ENCODE results near the gene CFAP161. TPM values are rescaled to one million over a fixed set of nuclear protein-coding genes. Genes with fewer than 3 reads are reported as not detected.
A peak's percentile ranks its signal among the peaks of the same experiment; 100 is the strongest.

CFAP161 gene
- total RNA-seq, 8 experiments from 2014 or later = 0.14 to 3.1 (median 0.62) TPM; not detected in 4

GRCh38 chr15:81181220-81181619 is 47.1 kb downstream of the CFAP161 start:
- no peak for ATAC-seq (replicated peaks in 6 of 8)
- Histone ChIP-seq H3K27ac (no peak overlapping the region), H3K4me3 (no peak overlapping the region), H3K4me1 (replicated peaks in 1 of 2) (no peaks in the 10 kb centered on the region)
- WGBS, 10 experiments = 20 to 86% (median 80%) methylated on average over 1 to 2 of the region's 3 CpGs; no CpG with 5 or more reads in 5 of the 10 experiments
- in situ Hi-C loops (cut with MboI; ENCODE audit: low pct_unique_long_range_greater_than_20kb in 2 of 9, low sequenced_read_pairs in 9 of 9, unreplicated experiment in 9 of 9) = no loop called here

GRCh38 chr15:81182031-81182755 is 48.1 kb downstream of the CFAP161 start:
- H3K27ac ChIP-seq = no peak overlapping the region
- H3K4me1 ChIP-seq (replicated peaks in 1 of 2) = no peaks in the 10 kb centered on the region
- in situ Hi-C loops (cut with MboI; ENCODE audit: low pct_unique_long_range_greater_than_20kb in 2 of 9, low sequenced_read_pairs in 9 of 9, unreplicated experiment in 9 of 9) = no loop called here
- H3K4me3 ChIP-seq = no peak overlapping the region
- 11 to 100% (median 58%) methylated on average over 1 to 13 of the region's 13 CpGs; no CpG with 5 or more reads in 1 of the 10 experiments for WGBS, 10 experiments
- ATAC-seq (replicated peaks in 6 of 8) = peak in 1 of 8 experiments; percentile 15

- in situ Hi-C loops (cut with MboI; ENCODE audit: low pct_unique_long_range_greater_than_20kb in 2 of 9, low sequenced_read_pairs in 9 of 9, unreplicated experiment in 9 of 9) = no loop called here
- ATAC-seq (replicated peaks in 6 of 8) = peak in 1 of 8 experiments; percentile 25
- 15 to 64% (median 29%) methylated on average over 2 to 10 of the region's 13 CpGs; no CpG with 5 or more reads in 1 of the 10 experiments for WGBS, 10 experiments
- no peak overlapping the region for H3K27ac ChIP-seq
- no peaks in the 10 kb centered on the region for H3K4me1 ChIP-seq (replicated peaks in 1 of 2)
- no peak overlapping the region for H3K4me3 ChIP-seq
Measured at GRCh38 chr15:81182756-81183438, 48.8 kb downstream of the CFAP161 start.

- WGBS, 10 experiments = 33 to 93% (median 79%) methylated on average over 1 to 4 of the region's 4 CpGs; no CpG with 5 or more reads in 1 of the 10 experiments
- no peak for ATAC-seq (replicated peaks in 6 of 8)
- Histone ChIP-seq H3K4me1 (replicated peaks in 1 of 2) (no peaks in the 10 kb centered on the region), H3K27ac (no peak overlapping the region), H3K4me3 (no peak overlapping the region)
- in situ Hi-C loops (cut with MboI; ENCODE audit: low pct_unique_long_range_greater_than_20kb in 2 of 9, low sequenced_read_pairs in 9 of 9, unreplicated experiment in 9 of 9) = no loop called here
Measured at GRCh38 chr15:81183439-81183775, 49.3 kb downstream of the CFAP161 start.

- in situ Hi-C loops (cut with MboI; ENCODE audit: low pct_unique_long_range_greater_than_20kb in 2 of 9, low sequenced_read_pairs in 9 of 9, unreplicated experiment in 9 of 9) = no loop called here
- Histone ChIP-seq H3K27ac (no peak overlapping the region), H3K4me3 (no peak overlapping the region), H3K4me1 (replicated peaks in 1 of 2) (no peaks in the 10 kb centered on the region)
- 10 to 90% (median 67%) methylated on average over 1 to 5 of the region's 5 CpGs; no CpG with 5 or more reads in 3 of the 10 experiments for WGBS, 10 experiments
- peak in 3 of 8 experiments; percentile 83 to 90 (median 84) for ATAC-seq (replicated peaks in 6 of 8)
Measured at GRCh38 chr15:81184188-81184587, 50.1 kb downstream of the CFAP161 start.

GRCh38 chr15:81185631-81186295 is 51.7 kb downstream of the CFAP161 start:
- H3K4me1 ChIP-seq (replicated peaks in 1 of 2) = no peaks in the 10 kb centered on the region
- 50 to 87% (median 73%) methylated on average over 1 to 4 of the region's 5 CpGs; no CpG with 5 or more reads in 1 of the 10 experiments for WGBS, 10 experiments
- H3K4me3 ChIP-seq = no peak overlapping the region
- in situ Hi-C loops (cut with MboI; ENCODE audit: low pct_unique_long_range_greater_than_20kb in 2 of 9, low sequenced_read_pairs in 9 of 9, unreplicated experiment in 9 of 9) = no loop called here
- ATAC-seq (replicated peaks in 6 of 8) = no peak
- H3K27ac ChIP-seq = no peak overlapping the region

GRCh38 chr15:81188354-81188753 is 54.3 kb downstream of the CFAP161 start:
- Histone ChIP-seq H3K27ac (no peak overlapping the region), H3K4me3 (no peak overlapping the region), H3K4me1 (replicated peaks in 1 of 2) (no peaks in the 10 kb centered on the region)
- in situ Hi-C loops (cut with MboI; ENCODE audit: low pct_unique_long_range_greater_than_20kb in 2 of 9, low sequenced_read_pairs in 9 of 9, unreplicated experiment in 9 of 9) = no loop called here
- no peak for ATAC-seq (replicated peaks in 6 of 8)
- WGBS, 10 experiments = 45 to 89% (median 71%) methylated on average over 1 to 8 of the region's 8 CpGs; no CpG with 5 or more reads in 1 of the 10 experiments

- Histone ChIP-seq H3K27ac (no peak overlapping the region), H3K4me3 (no peak overlapping the region), H3K4me1 (replicated peaks in 1 of 2) (no peaks in the 10 kb centered on the region)
- peak in 2 of 8 experiments; percentile 75 to 83 for ATAC-seq (replicated peaks in 6 of 8)
- 0 to 100% (median 76%) methylated on average over 1 to 11 of the region's 11 CpGs; no CpG with 5 or more reads in 1 of the 10 experiments for WGBS, 10 experiments
- in situ Hi-C loops (cut with MboI; ENCODE audit: low pct_unique_long_range_greater_than_20kb in 2 of 9, low sequenced_read_pairs in 9 of 9, unreplicated experiment in 9 of 9) = no loop called here
Measured at GRCh38 chr15:81189583-81190283, 55.7 kb downstream of the CFAP161 start.

GRCh38 chr15:81190922-81191507 is 56.9 kb downstream of the CFAP161 start:
- Histone ChIP-seq H3K27ac (no peak overlapping the region), H3K4me1 (replicated peaks in 1 of 2) (no peaks in the 10 kb centered on the region), H3K4me3 (no peak overlapping the region)
- no peak for ATAC-seq (replicated peaks in 6 of 8)
- in situ Hi-C loops (cut with MboI; ENCODE audit: low pct_unique_long_range_greater_than_20kb in 2 of 9, low sequenced_read_pairs in 9 of 9, unreplicated experiment in 9 of 9) = no loop called here
- 29 to 100% (median 83%) methylated on average over 1 to 3 of the region's 3 CpGs; no CpG with 5 or more reads in 1 of the 10 experiments for WGBS, 10 experiments

GRCh38 chr15:81191701-81192100 is 57.6 kb downstream of the CFAP161 start:
- no peak overlapping the region for H3K4me3 ChIP-seq
- no peak overlapping the region for H3K27ac ChIP-seq
- 67 to 100% (median 89%) methylated on average over 1 to 3 of the region's 3 CpGs; no CpG with 5 or more reads in 2 of the 10 experiments for WGBS, 10 experiments
- no peaks in the 10 kb centered on the region for H3K4me1 ChIP-seq (replicated peaks in 1 of 2)
- ATAC-seq (replicated peaks in 6 of 8) = no peak
- in situ Hi-C loops (cut with MboI; ENCODE audit: low pct_unique_long_range_greater_than_20kb in 2 of 9, low sequenced_read_pairs in 9 of 9, unreplicated experiment in 9 of 9) = no loop called here

GRCh38 chr15:81194723-81195122 is 60.7 kb downstream of the CFAP161 start:
- in situ Hi-C loops (cut with MboI; ENCODE audit: low pct_unique_long_range_greater_than_20kb in 2 of 9, low sequenced_read_pairs in 9 of 9, unreplicated experiment in 9 of 9) = no loop called here
- 0 to 100% (median 85%) methylated on average over 1 to 5 of the region's 5 CpGs; no CpG with 5 or more reads in 2 of the 10 experiments for WGBS, 10 experiments
- H3K27ac ChIP-seq = no peak overlapping the region
- no peaks in the 10 kb centered on the region for H3K4me1 ChIP-seq (replicated peaks in 1 of 2)
- no peak for ATAC-seq (replicated peaks in 6 of 8)
- no peak overlapping the region for H3K4me3 ChIP-seq

- in situ Hi-C loops (cut with MboI; ENCODE audit: low pct_unique_long_range_greater_than_20kb in 2 of 9, low sequenced_read_pairs in 9 of 9, unreplicated experiment in 9 of 9) = no loop called here
- no peak for ATAC-seq (replicated peaks in 6 of 8)
- Histone ChIP-seq H3K4me1 (replicated peaks in 1 of 2) (no peaks in the 10 kb centered on the region), H3K4me3 (no peak overlapping the region), H3K27ac (no peak overlapping the region)
- WGBS, 10 experiments = 0 to 100% (median 42%) methylated on average over 1 to 7 of the region's 8 CpGs; no CpG with 5 or more reads in 1 of the 10 experiments
Measured at GRCh38 chr15:81195339-81195864, 61.3 kb downstream of the CFAP161 start.
